Cardiac fibroblast (primary cell): Measurements from ENCODE around the gene XPNPEP1.
A peak's percentile ranks its signal among the peaks of the same experiment; 100 is the strongest.

Experiments
- DNase-seq, 2 donors: peaks; one replicate each; pipeline versions ENCODE4 v3.0.0 to v3.0.0-alpha.2; 2010; ENCODE audit warnings: low read depth in 2 of 2
- H3K4me3 ChIP-seq, 2 donors: replicated peaks in 1 of 2; 1 replicate in 1 of 2; 2 replicates in 1 of 2; pipeline ENCODE4 v1.5.1; 2011; ENCODE audit warnings: low read depth in 2 of 2, low read length in 2 of 2, mild to moderate bottlenecking in 2 of 2, moderate library complexity in 1 of 2
- CTCF ChIP-seq: IDR thresholded peaks from one replicate; pipeline ENCODE4 v1.5.1; 2011; ENCODE audit warnings: low read depth, mild to moderate bottlenecking, low read length, inconsistent platforms

XPNPEP1 gene

GRCh38 chr10:109914966-109915365, 8.3 kb downstream of the XPNPEP1 start:
- no peak overlapping the region for H3K4me3 ChIP-seq
- peak; percentile 77 to 90 for DNase-seq
- TF ChIP-seq CTCF, result no peak

GRCh38 chr10:109913306-109913892, 9.9 kb downstream of the XPNPEP1 start:
- DNase-seq, result no peak
- TF ChIP-seq CTCF, result no peak
- no peak overlapping the region for H3K4me3 ChIP-seq

GRCh38 chr10:109912335-109913281, 10.7 kb downstream of the XPNPEP1 start:
- no peak overlapping the region for H3K4me3 ChIP-seq
- peak in 1 of 2 donors; percentile 72 for DNase-seq
- no peak for TF ChIP-seq CTCF

- no peak overlapping the region for H3K4me3 ChIP-seq
- no peak for TF ChIP-seq CTCF
- no peak for DNase-seq
Measured at GRCh38 chr10:109911903-109912302, 11.4 kb downstream of the XPNPEP1 start.

- DNase-seq, result no peak
- no peak for TF ChIP-seq CTCF
- no peak overlapping the region for H3K4me3 ChIP-seq
Measured at GRCh38 chr10:109906316-109906715, 17.0 kb downstream of the XPNPEP1 start.

GRCh38 chr10:109904397-109904796, 18.9 kb downstream of the XPNPEP1 start:
- DNase-seq, result no peak
- TF ChIP-seq CTCF, result no peak
- H3K4me3 ChIP-seq, result no peak overlapping the region
